GM11168 (cell line): ENCODE results near the gene IL12RB1.
"Not testable (repeated sequence)": the region's sequence is repeated elsewhere in the genome, so short reads cannot be mapped to it uniquely, and the experiment has no call there.

Experiments used
- in situ Hi-C: fragments of 300-500 bp; cut with MboI; formaldehyde crosslinking; loops from one replicate; pipeline ENCODE4 v1.12.0; 2022; ENCODE audit warnings: low sequenced_read_pairs; ENCODE audit not compliant: unreplicated experiment

The IL12RB1 gene

DNA sequence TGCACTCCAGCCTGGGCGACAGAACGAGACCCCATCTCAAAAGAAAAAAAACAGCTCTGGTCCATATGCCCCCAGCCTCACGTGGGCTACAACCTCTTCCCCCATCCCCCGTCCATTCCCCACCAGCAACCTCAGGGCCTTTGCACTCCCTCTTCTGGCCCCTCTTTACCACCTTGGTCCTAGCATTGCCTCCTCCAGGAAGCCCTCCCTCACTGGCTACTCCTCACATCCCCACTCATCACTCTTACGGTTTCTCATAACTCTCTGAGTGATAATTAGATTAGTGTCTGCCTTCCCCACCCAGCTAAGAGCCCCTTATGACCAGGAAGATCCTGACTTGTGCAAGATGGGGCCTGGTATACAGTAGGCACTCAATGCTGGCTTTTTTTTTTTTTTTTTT, 30.8 kb downstream of the IL12RB1 start:
- in situ Hi-C loops = loop anchor here (5.0 kb wide), 1 partner anchor 49 kb away; the partner anchor contains the start of gene ARRDC2

DNA sequence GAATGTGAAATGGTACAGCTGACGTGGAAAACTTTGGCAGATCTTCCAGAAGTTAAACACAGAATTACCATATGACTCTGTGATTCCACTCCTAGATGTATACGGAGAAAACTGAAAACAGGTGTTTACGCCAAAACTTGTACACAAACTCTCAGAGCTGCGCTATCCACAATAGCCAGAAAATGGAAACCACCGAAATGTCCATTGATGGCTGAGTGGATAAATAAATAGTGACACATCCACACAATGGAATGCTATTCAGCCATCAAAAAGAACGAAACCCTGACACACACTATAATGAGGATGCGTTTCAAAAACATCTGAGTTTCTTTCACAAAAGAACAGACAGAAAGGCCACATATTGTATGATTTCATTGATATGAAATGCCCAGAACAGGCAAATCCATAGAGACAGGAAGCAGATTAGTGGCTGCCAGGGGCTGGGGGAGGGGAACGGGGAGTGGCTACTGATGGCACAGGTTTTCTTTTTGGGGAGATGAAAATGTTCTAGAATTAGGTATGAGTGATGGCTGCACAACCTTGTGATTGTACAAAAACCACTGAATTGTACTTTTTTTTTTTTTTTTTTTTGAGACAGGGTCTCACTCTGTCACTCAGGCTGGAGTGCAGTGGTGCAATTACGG, 33.0 kb downstream of the IL12RB1 start:
- in situ Hi-C loops = no loop called here

DNA sequence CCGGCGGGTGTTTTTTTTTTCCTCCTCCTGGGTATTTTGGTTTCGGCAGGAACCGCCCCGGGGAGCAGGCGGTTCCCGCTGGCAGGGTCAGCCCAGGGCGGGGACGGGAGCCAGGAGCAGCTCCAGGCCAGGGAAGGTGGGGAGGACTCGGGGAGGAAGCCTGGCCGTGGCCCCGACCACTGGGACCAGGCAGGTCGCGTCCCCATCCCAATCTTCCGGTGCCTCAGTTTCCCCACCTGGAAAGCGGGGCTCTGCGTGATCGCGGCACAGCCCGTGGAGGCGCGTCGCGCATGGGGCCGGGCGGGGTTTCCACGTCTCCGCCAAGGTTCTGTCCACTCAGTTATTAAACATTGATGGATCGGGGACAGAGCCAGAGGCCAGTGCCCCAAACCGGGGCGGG, 34.8 kb downstream of the IL12RB1 start:
- in situ Hi-C loops = no loop called here

DNA sequence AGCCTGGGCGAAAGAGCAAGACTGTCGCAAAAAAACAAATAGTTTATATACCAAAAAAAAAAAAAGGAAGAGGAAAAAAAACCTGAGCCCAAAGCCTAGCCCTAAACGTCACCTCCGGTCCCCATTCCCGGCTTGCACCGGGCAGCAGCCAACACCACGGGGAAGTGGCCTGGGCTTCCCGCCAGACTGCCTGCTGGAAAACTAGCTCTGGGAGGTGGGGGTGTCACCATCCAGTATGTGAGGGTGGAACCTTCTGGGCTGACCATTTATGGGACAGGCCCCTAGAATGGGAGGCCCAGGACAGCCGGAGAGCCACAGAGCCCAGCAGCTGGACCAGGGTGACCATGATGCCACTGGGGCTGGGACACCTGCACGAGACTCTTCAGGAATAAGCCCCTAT, 37.3 kb downstream of the IL12RB1 start:
- in situ Hi-C loops = no loop called here

DNA sequence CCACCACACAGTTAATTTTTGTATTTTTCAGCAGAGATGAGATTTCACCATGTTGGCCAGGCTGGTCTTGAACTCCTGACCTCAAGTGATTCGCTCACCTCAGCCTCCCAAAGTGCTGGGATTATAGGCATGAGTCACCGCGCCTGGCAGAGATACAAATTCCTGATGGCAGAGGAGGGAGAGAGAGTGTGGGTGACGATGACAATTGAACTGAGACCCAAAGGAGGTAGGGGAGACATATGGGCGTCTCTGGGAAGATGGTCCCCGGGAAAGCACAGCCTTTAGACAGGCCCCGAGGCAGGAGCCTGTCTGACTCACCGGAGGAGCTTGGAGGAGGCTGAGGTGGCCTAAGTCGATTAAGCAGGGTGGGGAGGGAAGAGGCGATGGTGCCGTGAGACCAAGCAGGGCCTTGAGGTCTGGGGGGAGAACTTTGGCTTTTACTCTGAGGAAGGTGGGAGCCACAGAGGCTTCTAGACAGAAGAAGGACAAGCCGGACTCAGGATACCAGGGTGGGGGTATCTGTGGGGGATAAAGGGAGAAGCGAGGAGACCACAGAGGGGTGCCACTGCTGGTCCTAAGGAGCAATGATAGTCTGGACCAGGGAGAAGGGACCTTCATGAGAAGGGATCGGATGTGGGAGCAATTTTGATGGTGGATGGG, 40.5 kb downstream of the IL12RB1 start:
- in situ Hi-C loops = no loop called here

DNA sequence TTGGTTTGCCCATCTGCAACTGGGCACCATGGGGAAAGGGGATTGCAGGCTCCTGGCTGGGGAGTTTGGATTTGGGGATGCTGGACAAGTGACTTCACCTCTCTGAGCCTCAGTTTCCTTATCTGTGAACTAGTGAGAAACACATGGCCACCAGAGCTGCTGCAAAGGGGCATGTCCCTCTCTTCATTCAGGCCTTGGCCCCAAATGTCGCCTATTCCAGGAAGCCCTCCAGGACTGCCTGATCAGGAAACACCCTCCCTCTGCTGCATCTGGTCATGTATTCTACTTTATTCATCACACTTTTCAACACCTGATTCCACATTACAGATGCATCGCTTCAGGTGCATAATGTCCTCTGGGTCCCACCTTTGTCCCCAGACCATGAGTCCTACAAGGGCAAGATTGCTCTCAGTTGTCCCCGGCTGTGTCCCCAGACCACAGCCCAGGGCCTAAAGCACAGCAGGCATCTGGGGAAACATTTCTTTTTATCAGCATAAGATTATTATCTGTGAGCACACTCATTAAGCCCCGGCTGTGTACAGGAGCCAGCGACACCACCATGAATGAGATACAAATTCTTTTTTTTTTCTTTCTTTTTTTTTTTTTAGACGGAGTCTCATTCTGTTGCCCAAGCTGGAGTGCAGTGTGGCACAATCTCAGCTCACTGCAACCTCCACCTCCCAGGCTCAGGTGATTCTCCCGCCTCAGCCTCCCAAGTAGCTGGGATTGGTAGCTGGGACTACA, 41.3 kb downstream of the IL12RB1 start:
- in situ Hi-C loops = no loop called here

DNA sequence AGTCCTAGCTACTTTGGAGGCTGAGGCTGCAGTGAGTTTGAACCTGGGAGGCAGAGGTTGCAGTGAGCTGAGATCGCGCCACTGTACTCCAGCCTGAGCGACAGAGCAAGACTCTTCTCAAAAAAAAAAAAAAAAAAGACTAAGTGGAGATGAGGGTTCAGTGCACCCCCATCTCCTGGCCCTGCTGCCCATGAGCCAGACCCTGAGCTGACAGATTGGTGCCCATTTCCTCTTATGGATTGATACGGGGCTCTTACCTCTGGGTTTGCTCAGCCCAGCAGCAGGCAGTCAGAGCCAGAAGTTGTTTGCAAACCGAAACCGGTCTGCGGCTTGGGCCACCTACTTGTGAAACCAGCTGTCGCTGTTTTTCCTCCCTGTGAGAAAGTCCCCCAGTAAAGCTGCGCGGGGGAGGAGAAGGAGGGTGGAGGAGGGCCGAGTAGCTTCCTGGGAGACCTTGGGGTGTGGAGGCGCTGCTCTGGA, 41.9 kb downstream of the IL12RB1 start:
- in situ Hi-C loops = no loop called here

DNA sequence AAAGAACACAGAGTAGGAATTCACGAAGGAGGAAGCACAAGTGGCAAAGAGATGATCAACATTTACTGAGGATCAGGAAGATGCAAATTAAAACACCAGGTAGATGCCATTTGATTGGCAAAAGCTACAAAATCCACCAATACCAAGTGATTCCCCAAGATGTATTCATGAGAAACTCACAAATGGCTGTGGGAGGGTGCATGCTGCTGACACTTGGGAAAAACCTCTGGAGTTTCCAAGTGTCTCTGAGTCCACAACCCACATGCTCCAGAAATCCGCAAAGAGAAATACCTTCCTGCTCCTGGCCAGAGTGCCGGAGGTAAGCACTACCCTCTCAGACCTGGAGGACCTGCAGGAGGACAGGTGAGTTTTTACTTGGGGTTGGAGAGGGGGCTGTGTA, 43.1 kb downstream of the IL12RB1 start:
- in situ Hi-C loops = no loop called here

DNA sequence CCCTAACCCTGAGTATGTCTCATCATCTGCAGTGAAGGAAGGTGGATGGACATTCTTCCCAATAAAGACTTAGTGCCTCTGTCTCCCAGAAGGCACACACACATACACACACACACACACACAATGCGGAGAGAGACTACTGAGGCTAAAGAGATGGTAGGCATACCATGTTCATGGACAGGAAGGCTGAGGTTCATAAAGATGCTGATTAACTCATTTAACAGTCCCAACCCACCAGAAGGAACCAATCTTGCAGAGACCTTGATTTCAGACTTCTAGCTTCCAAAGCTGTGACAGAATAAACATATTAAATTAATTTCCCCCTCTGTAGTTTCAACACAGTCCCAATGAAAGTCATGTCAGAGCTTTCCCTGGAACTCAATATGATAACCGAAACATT, 45.7 kb downstream of the IL12RB1 start:
- in situ Hi-C loops = no loop called here

DNA sequence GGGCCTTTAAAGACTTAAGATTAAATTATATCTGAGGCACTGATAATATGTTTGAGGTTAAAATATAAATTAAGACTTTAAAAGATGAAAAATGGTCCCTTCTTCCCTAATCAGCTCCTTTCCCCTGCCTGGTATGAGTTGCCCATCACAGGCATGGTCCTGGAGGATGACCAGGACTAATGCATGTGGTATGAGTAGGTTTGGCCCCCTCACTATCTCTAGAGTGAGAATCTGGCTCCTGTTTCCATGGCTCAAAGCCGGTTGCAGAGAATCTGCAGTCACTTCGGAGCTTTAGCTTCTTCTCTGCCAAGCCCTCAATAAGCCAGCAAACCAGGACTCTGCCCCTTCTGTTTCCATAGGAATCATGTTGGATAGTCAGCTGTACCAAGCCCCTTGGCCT, 54.6 kb downstream of the IL12RB1 start:
- in situ Hi-C loops = not testable (repeated sequence)

DNA sequence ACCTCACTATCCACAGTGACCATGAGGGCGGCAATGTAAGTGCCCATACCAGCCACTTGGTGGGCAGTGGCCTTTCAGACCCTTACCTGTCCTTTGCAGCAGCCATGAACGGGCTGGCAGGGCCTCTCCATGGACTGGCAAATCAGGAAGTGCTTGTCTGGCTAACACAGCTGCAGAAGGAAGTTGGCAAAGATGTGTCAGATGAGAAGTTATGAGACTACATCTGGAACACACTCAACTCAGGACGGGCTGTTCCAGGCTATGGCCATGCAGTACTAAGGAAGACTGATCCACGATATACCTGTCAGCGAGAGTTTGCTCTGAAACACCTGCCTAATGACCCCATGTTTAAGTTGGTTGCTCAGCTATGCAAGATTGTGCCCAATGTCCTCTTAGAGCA, 55.3 kb downstream of the IL12RB1 start:
- in situ Hi-C loops = not testable (repeated sequence)

DNA sequence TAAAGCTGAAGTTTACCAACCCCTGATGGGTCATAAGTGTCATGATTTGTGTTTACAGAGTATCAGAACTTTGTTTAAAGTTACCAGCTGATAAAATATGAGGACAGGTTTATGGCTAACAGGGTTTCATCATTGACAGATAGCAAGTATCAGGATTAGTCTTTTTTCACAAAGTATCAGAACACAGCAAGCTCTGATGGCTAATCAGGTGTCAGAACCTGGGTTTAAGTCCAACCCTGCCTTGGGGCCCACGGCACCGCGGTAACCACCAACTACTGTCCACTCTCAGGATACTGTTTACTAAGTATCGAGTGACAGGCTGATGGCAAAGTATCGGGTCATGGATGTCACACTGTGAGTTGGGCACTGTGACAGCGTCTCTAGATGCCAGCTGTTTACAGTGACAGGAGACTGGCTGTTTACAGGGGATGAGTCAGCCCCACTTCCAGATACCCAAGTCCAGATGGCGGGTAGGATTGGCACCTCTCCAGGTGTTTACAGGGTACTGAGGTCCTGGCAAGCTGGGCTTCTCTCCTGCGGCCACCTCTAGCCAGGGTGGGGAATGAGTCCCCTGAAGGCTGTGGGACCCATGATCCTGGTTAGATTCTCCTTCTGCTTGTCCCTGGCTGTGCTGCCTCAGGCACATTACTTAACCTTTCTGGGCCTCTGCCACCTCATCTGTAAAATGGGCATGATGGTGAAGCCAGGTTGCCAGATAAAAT, 57.0 kb downstream of the IL12RB1 start:
- in situ Hi-C loops = no loop called here

DNA sequence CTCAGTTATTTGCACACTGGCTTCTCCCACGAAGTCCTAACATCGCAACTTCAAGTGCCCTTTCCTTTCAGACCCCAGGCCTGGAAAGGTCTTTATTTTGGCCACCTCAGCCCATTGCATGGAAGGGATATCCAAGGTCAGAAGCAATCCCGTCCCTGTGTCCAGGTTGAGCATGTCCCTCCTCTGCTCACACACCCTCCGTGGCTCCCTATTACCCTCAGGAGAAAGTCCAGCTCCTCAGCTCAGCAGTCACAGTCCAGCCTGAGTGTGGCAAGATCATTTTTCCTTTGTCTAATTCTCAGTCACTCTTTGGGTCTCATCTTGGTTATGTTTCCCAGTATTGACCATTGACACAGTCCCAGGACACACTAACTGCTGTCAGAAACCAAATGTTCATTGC, 59.6 kb downstream of the IL12RB1 start:
- in situ Hi-C loops = no loop called here

DNA sequence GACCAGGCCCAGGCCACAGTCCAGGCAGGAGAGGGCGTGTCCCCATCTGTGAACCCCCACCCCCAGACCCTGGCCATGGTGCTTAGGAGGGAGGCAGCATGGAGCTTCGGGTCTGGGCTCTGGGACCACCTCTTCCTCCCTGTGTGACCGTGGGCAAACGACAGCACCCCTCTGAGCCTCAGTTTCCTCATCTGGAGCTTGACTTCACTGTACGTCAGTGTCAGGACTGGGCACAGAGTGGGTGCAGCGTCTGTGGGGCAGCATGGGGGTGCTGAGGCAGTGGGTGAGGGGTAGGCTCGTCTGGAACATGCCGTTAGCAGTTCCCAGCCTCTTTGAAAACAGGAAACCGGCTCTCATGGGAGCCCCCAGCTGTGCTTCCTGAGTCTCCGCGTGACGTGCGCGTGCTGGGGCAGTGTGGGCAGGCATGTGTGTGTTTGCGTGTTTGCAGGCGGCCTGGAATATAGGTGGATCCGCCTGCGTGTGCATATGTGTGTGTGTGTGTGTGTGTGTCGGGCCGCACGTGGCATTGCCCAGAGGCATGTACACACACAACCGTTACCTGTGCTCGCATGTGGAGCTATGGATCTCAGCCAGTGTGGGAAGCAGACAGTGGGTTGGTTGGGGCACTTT, 63.0 kb downstream of the IL12RB1 start:
- in situ Hi-C loops = no loop called here

DNA sequence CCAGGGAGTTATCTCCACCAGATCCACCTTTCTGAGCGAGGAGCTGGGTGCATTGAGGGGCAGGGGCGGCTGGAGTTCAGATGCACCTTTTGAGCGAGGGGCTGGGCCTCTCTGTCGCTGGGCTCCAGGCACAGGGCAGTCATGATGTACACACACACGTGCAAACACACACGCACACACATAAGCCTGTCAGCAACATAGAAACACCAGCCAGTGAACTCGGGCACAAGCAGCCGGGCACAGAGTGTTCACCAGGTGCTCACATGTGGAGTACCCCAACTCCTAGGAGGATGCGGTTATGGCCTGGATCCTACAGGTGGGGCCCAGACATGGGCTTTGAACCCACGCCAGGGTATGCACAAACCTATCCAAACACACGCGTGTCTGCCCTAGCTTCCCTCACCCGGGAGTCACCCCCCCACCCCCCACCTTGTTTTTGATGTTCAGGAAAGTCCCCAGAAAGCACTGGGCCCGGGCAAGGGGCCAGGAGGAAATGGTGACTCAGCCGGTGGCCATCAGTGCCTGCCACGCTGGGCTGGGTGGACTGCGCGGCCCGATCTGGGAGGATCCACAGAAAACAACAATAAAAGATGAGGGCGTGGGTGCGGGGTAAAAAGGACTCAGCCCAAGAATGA, 65.5 kb downstream of the IL12RB1 start:
- in situ Hi-C loops = no loop called here

DNA sequence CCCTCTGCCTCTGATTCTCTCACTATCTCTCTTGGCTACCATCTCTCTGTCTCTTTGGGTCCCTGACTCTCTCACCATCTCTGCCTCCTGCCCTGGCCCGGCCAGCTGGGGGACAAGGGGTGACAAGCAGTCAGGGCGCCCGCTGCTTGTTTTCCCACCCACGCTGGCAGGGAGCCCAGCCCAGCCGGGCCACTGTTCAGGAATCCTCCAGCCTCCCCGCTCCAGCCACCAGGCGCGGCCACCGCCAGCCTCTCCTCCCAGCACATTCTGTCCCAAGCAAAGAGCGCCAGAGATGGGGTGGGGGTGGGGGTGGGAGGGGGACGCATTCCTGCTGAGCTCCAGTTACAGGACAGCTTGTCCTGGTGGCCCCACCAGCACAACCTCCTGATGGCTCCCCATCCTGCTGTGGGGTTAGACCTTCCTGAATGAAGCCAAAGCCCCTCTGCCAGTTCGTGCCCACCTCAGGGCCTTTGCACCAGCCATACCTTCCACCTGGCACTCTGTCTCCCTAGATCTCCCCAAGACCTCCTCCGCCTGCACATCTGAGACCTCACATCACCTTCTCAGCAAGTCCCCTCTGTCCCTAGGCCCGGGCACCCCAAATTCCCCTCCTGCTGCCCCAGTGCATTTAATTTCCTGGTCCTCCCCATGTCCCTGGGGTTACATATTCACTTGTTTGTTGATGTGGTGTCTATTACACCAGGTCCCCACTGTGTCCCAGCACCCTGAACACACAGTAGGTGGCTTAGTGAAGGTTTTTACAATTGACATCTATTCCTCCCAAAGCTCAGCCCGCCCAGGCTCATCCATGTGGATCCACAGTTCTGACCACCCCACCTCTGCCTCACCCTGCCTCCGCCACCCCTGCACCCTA, 66.3 kb downstream of the IL12RB1 start:
- in situ Hi-C loops = no loop called here

DNA sequence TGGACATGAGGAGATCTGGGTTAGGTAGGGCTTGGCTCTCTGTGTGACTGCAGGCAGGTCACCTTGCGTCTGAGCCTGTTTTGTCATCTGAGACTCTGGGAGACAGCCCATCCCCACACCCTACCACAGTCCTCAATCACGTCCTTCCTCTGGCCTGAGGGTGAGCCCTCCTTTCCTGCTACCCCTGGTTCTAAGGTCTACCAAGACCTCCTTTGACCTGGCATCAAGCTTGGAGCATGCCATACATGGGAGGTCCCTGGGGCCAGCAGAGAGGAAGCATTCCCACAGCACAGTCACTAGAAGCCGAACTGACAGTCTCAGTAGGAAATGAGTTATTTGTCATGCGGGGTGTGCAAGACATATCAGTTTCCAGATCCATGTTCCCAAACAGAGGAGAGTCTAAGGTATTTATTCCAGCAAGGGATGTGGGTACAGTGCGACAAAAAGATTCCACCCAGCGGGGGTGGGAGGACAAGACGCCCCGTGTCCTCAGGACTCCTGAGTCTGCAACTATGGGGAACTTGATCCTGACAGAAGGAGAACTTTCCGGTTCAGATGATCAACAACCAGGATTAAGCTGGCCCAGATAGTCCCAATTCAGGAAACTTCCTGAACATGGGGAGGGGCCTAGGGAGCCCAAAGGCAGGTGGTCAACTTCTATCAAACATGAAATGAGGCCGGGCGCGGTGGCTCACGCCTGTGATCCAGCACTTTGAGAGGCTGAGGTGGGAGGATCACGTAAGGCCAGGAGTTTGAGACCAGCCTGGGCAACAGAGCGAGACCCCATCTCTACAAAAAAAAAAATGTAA, 69.3 kb downstream of the IL12RB1 start:
- in situ Hi-C loops = no loop called here
